ENCODE measurements around the gene PDE10A.

GRCh38 chr6:165707067-165707853, 44.2 kb upstream of the PDE10A start:
- TF ChIP-seq CTCF (IDR thresholded peaks at IDR 0.05) = no peak
- no peak for TF ChIP-seq POLR2A (IDR thresholded peaks at IDR 0.05)
- no peak for TF ChIP-seq POLR2AphosphoS5 (IDR thresholded peaks at IDR 0.05)
- TF ChIP-seq EP300 (IDR thresholded peaks at IDR 0.05) = no peak
